Gastrocnemius medialis (tissue), 4 donors: ENCODE results near the gene INSL6. TPM values are rescaled to one million over a fixed set of nuclear protein-coding genes. Genes with fewer than 3 reads are reported as not detected.

Source experiments
- ATAC-seq, 2 donors: fragments of 150-250 bp; one replicate each; pipeline ENCODE4 v1.9.1; 2016
- DNase-seq, 2 donors: peaks; one replicate each; pipeline ENCODE4 v3.0.0-alpha.2; 2019
- H3K27ac ChIP-seq, 4 donors: fragments of 200-600 bp; sonication (generic); 1 replicate in 1 of 4; 2 replicates in 3 of 4; pipeline ENCODE4 v1.5.1; 2016 to 2018; ENCODE audit warnings: mild to moderate bottlenecking in 2 of 4, moderate library complexity in 1 of 4
- H3K27me3 ChIP-seq, 3 donors: fragments of 200-600 bp; sonication (generic) in 2 of 3; 1 replicate in 1 of 3; 2 replicates in 2 of 3; pipeline versions ENCODE4 v1.5.1 to v1.6.0; 2016 to 2019; ENCODE audit warnings: mild to moderate bottlenecking in 1 of 3, moderate library complexity in 1 of 3
- H3K36me3 ChIP-seq, 2 donors: fragments of 200-600 bp; sonication (generic) in 1 of 2; one replicate each; pipeline ENCODE4 v1.5.1; 2017 to 2018
- H3K4me1 ChIP-seq, 2 donors: fragments of 200-600 bp; sonication (generic) in 1 of 2; one replicate each; pipeline ENCODE4 v1.5.1; 2016 to 2017; ENCODE audit warnings: mild to moderate bottlenecking in 2 of 2
- H3K4me3 ChIP-seq, 4 donors: fragments of 200-600 bp; sonication (generic) in 3 of 4; 1 replicate in 1 of 4; 2 replicates in 3 of 4; pipeline ENCODE4 v1.5.1; 2016 to 2019; ENCODE audit warnings: mild to moderate bottlenecking in 2 of 4
- H3K9me3 ChIP-seq, 3 donors: fragments of 200-600 bp; sonication (generic) in 2 of 3; 1 replicate in 1 of 3; 2 replicates in 2 of 3; pipeline ENCODE4 v1.5.1; 2016 to 2019
- CTCF ChIP-seq, 5 experiments: fragments of 450-650 bp in 3 of 5; fragments of 200-600 bp in 2 of 5; sonication (generic) in 2 of 5; IDR thresholded peaks in 4 of 5; conservative IDR thresholded peaks in 1 of 5; 1 replicate in 4 of 5; 2 replicates in 1 of 5; pipeline ENCODE4 v1.5.1; 2016 to 2019; ENCODE audit warnings: antibody characterized with exemption in 5 of 5, mild to moderate bottlenecking in 3 of 5, moderate library complexity in 3 of 5
- POLR2A ChIP-seq, 2 donors: fragments of 450-650 bp; IDR thresholded peaks; one replicate each; pipeline ENCODE4 v1.6.1; 2017; ENCODE audit warnings: antibody characterized with exemption in 2 of 2, mild to moderate bottlenecking in 2 of 2, moderate library complexity in 2 of 2
- in situ Hi-C, 4 donors: fragments of 200-750 bp; cut with MboI; loops; one replicate each; pipeline versions ENCODE4 v1.15.0 to v1.8.0; 2017; ENCODE audit warnings: low sequenced_read_pairs in 4 of 4
- intact Hi-C: fragments of 100-400 bp; cut with DNase I; formaldehyde crosslinking; loops from one replicate; pipeline ENCODE4 v1.15.1; 2023; ENCODE audit warnings: low total_unique reads
- total RNA-seq, 4 donors: library from RNA; depleted of rRNA; stranded (reverse); fragments of >200 nt; gene quantifications; one replicate each; pipeline versions ENCODE4 v1.1.0 to v1.2.3, GENCODE V29; 2016

Gene INSL6
- total RNA-seq, 4 donors from 2014 or later, result not detected

DNA sequence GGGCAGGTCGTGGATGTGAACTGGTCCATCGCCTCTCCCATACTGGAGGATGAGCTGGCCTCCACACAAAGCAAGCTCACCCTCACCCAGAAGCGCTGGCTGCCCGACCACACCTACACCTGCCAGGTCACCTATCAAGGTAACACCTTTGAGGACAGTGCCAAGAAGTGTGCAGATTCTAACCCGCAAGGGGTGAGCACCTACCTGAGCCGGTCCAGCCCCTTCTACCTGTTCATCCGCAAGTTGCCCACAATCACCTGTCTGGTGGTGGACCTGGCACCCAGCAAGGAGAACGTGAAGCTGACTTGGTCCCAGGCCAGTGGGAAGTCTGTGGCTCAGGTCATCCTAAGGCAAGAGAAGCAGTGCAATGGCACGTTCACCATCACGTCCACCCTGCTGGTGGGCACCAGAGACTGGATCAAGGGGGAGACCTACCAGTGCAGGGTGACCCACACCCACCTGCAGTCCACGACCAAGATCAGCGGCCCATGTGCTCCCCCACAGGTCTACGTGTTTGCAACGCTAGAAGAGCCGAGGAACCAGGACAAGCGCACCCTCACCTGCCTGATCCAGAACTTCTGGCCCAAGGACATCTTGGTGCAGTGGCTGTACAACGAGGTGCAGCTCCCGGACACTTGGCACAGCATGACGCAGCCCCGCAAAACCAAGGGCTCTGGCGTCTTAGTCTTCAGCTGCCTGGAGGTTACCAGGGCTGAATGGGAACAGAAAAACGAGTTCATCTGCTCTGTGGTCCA, 71.3 kb downstream of the INSL6 start:
- no peak for ATAC-seq
- in situ Hi-C loops, result no loop called here
- Histone ChIP-seq H3K36me3 (peaks cover 0 to 37% of the 10 kb centered on the region in 2 donors), H3K4me3 (no peak overlapping the region), H3K27me3 (no peaks in the 10 kb centered on the region), H3K4me1 (no peaks in the 10 kb centered on the region), H3K9me3 (no peaks in the 10 kb centered on the region), H3K27ac (no peak overlapping the region)
- intact Hi-C loops, result no loop called here
- DNase-seq, result peak in 1 of 2 donors; percentile 6
- TF ChIP-seq CTCF (IDR thresholded peaks at IDR 0.05 in 4 of 5, conservative IDR thresholded peaks at IDR 0.05 in 1 of 5), result no peak
- TF ChIP-seq POLR2A (IDR thresholded peaks at IDR 0.05), result no peak

Other genes starting within 250 kb of the INSL6 start
- 10 to 100 TPM in 2 of 4 donors, 1 to 10 TPM in 2; 4.6 to 16.5 (median 9.0) TPM for gene JAK2, start 200.4 kb downstream of the INSL6 start, total RNA-seq
- gene INSL4, start 45.8 kb upstream of the INSL6 start, total RNA-seq, result under 1 TPM in 1 of 4 donors, not detected in 3; 0.20 TPM
- not detected for gene RLN2, start 119.1 kb upstream of the INSL6 start, total RNA-seq
- gene RLN1, start 154.2 kb upstream of the INSL6 start, total RNA-seq, result not detected